Heart right ventricle (tissue), 16 donors: Measurements from ENCODE around the gene TMEM11. TPM values are rescaled to one million over a fixed set of nuclear protein-coding genes. Genes with fewer than 3 reads are reported as not detected.

ENCODE experiments used
- ATAC-seq, 8 donors: fragments of 200-7000 bp; cut with Tn5 transposase; one replicate each; pipeline ENCODE4 v1.9.1; 2020; ENCODE audit warnings: mild to moderate bottlenecking in 8 of 8, moderate library complexity in 8 of 8, moderate number of reproducible peaks in 1 of 8
- DNase-seq, 2 donors: peaks; one replicate each; pipeline ENCODE4 v3.0.0-alpha.2; 2020
- H3K27ac ChIP-seq, 10 donors: fragments of 200-600 bp; sonication (generic) in 2 of 10; one replicate each; pipeline versions ENCODE4 v1.5.0 to v1.8.0; 2020 to 2022; ENCODE audit warnings: mild to moderate bottlenecking in 3 of 10
- H3K27me3 ChIP-seq, 7 donors: fragments of 200-600 bp; one replicate each; pipeline ENCODE4 v1.8.0; 2021 to 2022; ENCODE audit warnings: mild to moderate bottlenecking in 2 of 7
- H3K36me3 ChIP-seq, 9 donors: fragments of 200-600 bp; sonication (generic) in 1 of 9; one replicate each; pipeline versions ENCODE4 v1.5.0 to v1.8.0; 2020 to 2022; ENCODE audit warnings: mild to moderate bottlenecking in 2 of 9
- H3K4me1 ChIP-seq, 9 donors: fragments of 200-600 bp; sonication (generic) in 1 of 9; one replicate each; pipeline versions ENCODE4 v1.5.0 to v1.8.0; 2020 to 2022; ENCODE audit warnings: mild to moderate bottlenecking in 4 of 9
- H3K4me3 ChIP-seq, 10 donors: fragments of 200-600 bp; sonication (generic) in 2 of 10; one replicate each; pipeline versions ENCODE4 v1.5.0 to v1.8.0; 2020 to 2022; ENCODE audit warnings: mild to moderate bottlenecking in 7 of 10, moderate library complexity in 2 of 10
- H3K9me3 ChIP-seq, 11 donors: fragments of 200-600 bp in 10 of 11; sonication (generic) in 2 of 11; one replicate each; pipeline versions ENCODE4 v1.5.0 to v1.8.0; 2013 to 2022; ENCODE audit warnings: mild to moderate bottlenecking in 2 of 11, control low read depth in 1 of 11, moderate library complexity in 1 of 11
- WGBS, 2 donors: extraction: QIAGEN DNeasy Blood & Tissue Kit; methylation state at CpG; one replicate each; pipeline ENCODE4 v1.1.7; 2013; ENCODE audit warnings: inconsistent platforms in 1 of 2; 5-methylcytosine and 5-hydroxymethylcytosine counted together
- intact Hi-C, 10 donors: fragments of 100-400 bp; cut with DNase I; formaldehyde crosslinking; loops; one replicate each; pipeline versions ENCODE4 v1.11.1 to v1.14.2; 2022
- polyA plus RNA-seq, 2 donors: library from polyadenylated mRNA; stranded (reverse); fragments of 200-250 nt; gene quantifications; one replicate each; pipeline ENCODE4 v1.2.3, GENCODE V29; 2013
- total RNA-seq, 10 donors: library from RNA; stranded (reverse); fragmentation: NEBNext Ultra II Directional in 3 of 10; extraction: Animal tissue kit (Norgen Biotek cat#: 25700) in 3 of 10; gene quantifications; one replicate each; pipeline versions ENCODE4 v1.2.1 to v1.2.4, GENCODE V29; 2021 to 2023
- TF ChIP-seq, protein P1 (sequence below), 9 donors: fragments of 200-600 bp; sonication (generic) in 2 of 9; IDR thresholded peaks; one replicate each; pipeline versions ENCODE4 v1.5.0 to v1.8.0; 2021 to 2022; ENCODE audit warnings: antibody characterized with exemption in 9 of 9, mild to moderate bottlenecking in 5 of 9, moderate library complexity in 1 of 9
- donor health status: Arrhythmogenic right ventricular cardiomyopathy.
- donor health status: ischemic (EF 13 %, LVEDD 7.1; RV severe dilation, severe dysfunction).
- donor health status: healthy with polysubstance abuse.
- donor health status: DM: no; HTN: yes; CAD: no.
- donor health status: DM: no; HTN: no; CAD: no.
- donor health status: ischemic (EF 25% LVEDD 6.9; RV normal size, moderate dysfunction).
- donor health status: ischemic (EF 25% LVEDD 5.7; RV mildly dilated, moderate dysfunction).
- donor health status: healthy.
- donor health status: DM: yes; HTN: yes; CAD: no.
- donor health status: Ischemic cardiomyopathy.
- donor health status: ischemic (EF 35%, LVEDD 5.7; RV mildly dilated, moderate dysfunction).
- donor health status: nonischemic (EF 11% LVEDD 7.7; RV severe dilation, severe dysfunction).
- donor health status: DM: yes; HTN: yes; CAD: no.
- donor health status: PGD.
- donor health status: ischemic (EF 29% LVEDD 5.4; RV normal size, mild dysfunction).
- donor health status: nonischemic (EF 23%, LVEDD 6.1; RV moderate dilation, normal function).

Gene TMEM11
- total and polyA plus RNA-seq, 12 donors: 20.8 to 54.1 (median 29.0) TPM

DNA sequence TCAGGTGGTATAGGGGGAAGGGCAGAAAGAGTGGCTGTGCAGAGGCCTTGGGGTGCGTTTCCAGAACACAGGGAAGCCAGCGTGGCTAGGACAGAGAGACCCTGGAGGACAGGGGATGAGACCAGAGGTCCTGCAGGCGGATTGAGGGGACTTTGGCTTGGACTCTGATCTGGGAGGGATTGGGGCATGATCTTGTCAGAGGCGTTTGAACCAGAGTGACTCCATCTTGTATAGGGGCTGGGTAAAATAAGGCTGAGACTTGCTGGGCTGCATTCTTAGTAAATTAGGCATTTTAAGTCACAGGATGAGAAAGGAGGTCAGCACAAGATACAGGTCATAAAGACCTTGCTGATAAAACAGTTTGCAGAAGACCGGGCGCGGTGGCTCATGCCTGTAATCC is 44.6 kb upstream of the TMEM11 start:
- no peak for ATAC-seq
- Histone ChIP-seq H3K9me3 (no peaks in the 10 kb centered on the region), H3K36me3 (no peaks in the 10 kb centered on the region), H3K27ac (no peak overlapping the region), H3K4me1 (peaks cover 0 to 21% (median 6%) of the 10 kb centered on the region in 9 donors), H3K27me3 (no peaks in the 10 kb centered on the region), H3K4me3 (no peak overlapping the region)
- intact Hi-C loops: loop anchor here in 2 of 10 donors (1.0 to 10.0 kb wide), 2 partner anchors 18 to 214 kb away; partner anchors contain the start of gene USP22 (in 1 of the 2)
- WGBS, 2 donors: 92 to 93% methylated on average over 7 of the region's 7 CpGs
- DNase-seq: no peak
- TF ChIP-seq, protein P1, sequence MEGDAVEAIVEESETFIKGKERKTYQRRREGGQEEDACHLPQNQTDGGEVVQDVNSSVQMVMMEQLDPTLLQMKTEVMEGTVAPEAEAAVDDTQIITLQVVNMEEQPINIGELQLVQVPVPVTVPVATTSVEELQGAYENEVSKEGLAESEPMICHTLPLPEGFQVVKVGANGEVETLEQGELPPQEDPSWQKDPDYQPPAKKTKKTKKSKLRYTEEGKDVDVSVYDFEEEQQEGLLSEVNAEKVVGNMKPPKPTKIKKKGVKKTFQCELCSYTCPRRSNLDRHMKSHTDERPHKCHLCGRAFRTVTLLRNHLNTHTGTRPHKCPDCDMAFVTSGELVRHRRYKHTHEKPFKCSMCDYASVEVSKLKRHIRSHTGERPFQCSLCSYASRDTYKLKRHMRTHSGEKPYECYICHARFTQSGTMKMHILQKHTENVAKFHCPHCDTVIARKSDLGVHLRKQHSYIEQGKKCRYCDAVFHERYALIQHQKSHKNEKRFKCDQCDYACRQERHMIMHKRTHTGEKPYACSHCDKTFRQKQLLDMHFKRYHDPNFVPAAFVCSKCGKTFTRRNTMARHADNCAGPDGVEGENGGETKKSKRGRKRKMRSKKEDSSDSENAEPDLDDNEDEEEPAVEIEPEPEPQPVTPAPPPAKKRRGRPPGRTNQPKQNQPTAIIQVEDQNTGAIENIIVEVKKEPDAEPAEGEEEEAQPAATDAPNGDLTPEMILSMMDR (IDR thresholded peaks at IDR 0.05): no peak

- DNase-seq: no peak
- Histone ChIP-seq H3K9me3 (no peaks in the 10 kb centered on the region), H3K27me3 (no peaks in the 10 kb centered on the region), H3K4me3 (peak overlapping the region; percentile 49 to 82 (median 64)), H3K27ac (peak overlapping the region; percentile 62 to 88 (median 78)), H3K4me1 (peaks cover 0 to 46% (median 30%) of the 10 kb centered on the region in 9 donors), H3K36me3 (no peaks in the 10 kb centered on the region)
- peak in 4 of 8 donors; percentile 2 to 13 (median 8) for ATAC-seq
- WGBS, 2 donors: 42 to 44% methylated on average over 15 of the region's 15 CpGs
- TF ChIP-seq, protein P1 (IDR thresholded peaks at IDR 0.05): no peak
- intact Hi-C loops: loop anchor here in 2 of 10 donors (2.0 to 10.0 kb wide), 3 partner anchors 39 to 209 kb away; partner anchors contain the start of genes TMEM11 (in 2 of the 2) and USP22 (in 1 of the 2)
Observed at GRCh38 chr17:21253646-21254441, 39.9 kb upstream of the TMEM11 start.

DNA sequence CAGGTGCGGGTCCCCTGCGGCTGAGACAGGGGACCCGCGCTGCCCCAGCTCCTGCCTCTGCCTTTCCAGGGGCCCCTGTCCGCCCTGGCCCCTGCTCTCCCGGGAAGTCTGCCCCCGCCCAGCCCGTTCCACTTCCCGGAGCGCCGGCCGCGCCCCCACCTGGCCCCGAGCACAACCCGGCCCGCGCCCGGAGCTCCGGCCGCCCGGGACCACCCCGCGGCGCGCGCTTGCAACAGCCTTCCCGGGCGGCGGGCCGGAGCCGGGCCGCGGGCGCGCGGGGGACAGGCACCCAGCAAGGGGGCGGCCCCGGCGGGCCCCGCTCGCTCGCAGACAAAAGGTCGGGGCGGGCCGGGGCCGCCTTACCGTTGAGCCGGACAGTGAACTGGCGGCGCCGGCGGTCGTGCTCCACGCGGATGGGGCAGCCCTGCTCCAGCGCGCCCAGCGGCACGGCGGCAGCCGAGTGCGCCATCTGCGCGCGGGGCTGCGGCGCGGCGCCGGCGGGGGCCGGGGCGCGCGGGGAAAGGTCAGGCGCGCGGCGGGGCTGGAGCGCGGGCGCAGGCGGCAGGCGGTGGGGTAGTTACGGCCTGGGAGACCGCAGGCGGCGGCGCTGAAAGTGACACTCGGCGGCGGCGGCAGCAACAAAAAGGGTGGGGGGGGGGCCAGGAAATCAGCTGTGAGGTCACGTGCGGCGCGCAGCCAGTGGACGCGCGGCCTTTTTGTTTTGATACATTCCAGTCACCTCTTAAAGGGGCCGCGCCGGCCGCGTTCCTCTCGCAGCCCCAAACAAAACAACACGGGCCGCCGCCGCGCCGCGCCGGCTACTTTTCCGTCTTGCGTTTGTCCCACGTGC is 39.1 kb upstream of the TMEM11 start, which contains the start of gene NATD1:
Gene NATD1, minus strand, starts transcription at position 615 of the 850 bp plus-strand sequence. Its CDS starts 146 bp downstream, at position 469.
- 1% methylated on average over 101 to 117 of the region's 117 CpGs for WGBS, 2 donors
- H3K36me3 ChIP-seq: no peaks in the 10 kb centered on the region
- TF ChIP-seq, protein P1 (IDR thresholded peaks at IDR 0.05): no peak
- DNase-seq (peak; percentile 86 to 90), ATAC-seq (peak; percentile 64 to 90 (median 84))
- H3K27ac ChIP-seq: peak within 1 kb of the TSS; percentile 68 to 88 (median 78)
- intact Hi-C loops: loop anchor here in 2 of 10 donors (2.0 to 10.0 kb wide), 3 partner anchors 38 to 208 kb away; partner anchors contain the start of genes TMEM11 (in 2 of the 2) and USP22 (in 1 of the 2)
- no peaks in the 10 kb centered on the region for H3K9me3 ChIP-seq
- peaks cover 0 to 54% (median 37%) of the 10 kb centered on the region in 9 donors for H3K4me1 ChIP-seq
- peak within 1 kb of the TSS; percentile 49 to 82 (median 64) for H3K4me3 ChIP-seq
- no peaks in the 10 kb centered on the region for H3K27me3 ChIP-seq
